ENCODE data around the gene TARM1.

Gene TARM1

DNA sequence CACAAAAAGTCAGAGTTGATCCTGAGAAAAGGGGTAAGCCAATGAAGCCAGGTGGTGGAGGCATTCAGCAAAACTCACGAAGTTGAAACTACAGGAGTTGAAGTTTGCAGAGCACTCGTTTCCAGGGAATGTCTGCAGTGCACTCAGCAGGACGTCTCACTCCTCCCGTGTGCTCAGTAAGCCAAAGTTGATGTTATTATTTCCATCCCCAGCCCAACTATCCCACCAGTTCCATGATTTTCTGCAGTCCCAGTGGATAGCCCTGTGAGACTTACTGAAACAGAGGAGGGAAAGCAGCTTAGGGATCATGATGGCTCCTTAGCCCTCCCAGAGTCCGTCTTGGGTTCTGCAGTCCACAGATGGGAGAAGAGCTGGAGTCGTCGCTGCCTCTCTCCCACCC lies at the start of gene TARM1:
Gene TARM1, minus strand, starts transcription at position 334 of the 400 bp plus-strand sequence. Its CDS starts 25 bp downstream, at position 309.
- DNase-seq (ENCODE audit: low read depth in 2 of 2, low spot score in 1 of 2) = no peak

DNA sequence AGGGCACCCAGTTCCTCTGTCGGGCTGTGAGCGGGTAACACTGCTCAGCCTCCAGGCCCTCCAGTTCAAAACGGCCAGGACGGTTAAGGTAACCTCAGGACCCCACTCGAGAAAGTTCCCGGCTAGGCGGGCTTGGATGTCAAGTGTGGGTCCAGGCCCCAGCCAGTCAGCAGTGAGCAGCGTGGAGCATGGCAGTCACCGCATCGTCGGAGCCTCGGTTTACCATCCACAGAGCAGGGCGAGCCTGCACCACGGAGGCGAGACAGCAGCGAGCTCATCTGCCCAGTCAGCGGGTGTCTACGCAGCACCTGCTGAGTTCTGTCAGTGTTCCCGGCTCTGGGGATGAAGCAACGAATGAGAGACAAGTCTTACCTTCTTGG lies 48.4 kb upstream of the TARM1 start:
- no peak for DNase-seq (ENCODE audit: low read depth in 2 of 2, low spot score in 1 of 2)

GRCh38 chr19:54128796-54129616 lies 47.8 kb upstream of the TARM1 start:
- DNase-seq (ENCODE audit: low read depth in 2 of 2, low spot score in 1 of 2) = no peak

DNA sequence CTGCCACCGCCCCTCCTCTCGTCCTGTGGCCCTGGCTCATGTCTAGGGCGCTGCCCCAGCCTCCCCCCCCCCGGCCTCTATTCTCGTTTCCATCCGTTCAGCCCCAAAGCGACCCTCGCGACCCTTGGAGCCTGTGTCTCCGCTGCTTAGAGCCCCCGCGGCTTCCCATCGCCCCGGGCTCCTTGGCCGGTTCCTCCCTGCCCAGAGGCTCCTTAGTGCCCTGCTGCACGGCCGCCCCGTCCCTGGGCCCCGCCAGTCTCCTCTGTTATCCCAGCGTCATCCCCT lies 47.2 kb upstream of the TARM1 start:
- no peak for DNase-seq (ENCODE audit: low read depth in 2 of 2, low spot score in 1 of 2)

GRCh38 chr19:54127688-54128440 lies 46.7 kb upstream of the TARM1 start:
- no peak for DNase-seq (ENCODE audit: low read depth in 2 of 2, low spot score in 1 of 2)

GRCh38 chr19:54125713-54126112 lies 44.5 kb upstream of the TARM1 start:
- no peak for DNase-seq (ENCODE audit: low read depth in 2 of 2, low spot score in 1 of 2)

- no peak for DNase-seq (ENCODE audit: low read depth in 2 of 2, low spot score in 1 of 2)
Observed at GRCh38 chr19:54124393-54124792, 43.2 kb upstream of the TARM1 start.

DNA sequence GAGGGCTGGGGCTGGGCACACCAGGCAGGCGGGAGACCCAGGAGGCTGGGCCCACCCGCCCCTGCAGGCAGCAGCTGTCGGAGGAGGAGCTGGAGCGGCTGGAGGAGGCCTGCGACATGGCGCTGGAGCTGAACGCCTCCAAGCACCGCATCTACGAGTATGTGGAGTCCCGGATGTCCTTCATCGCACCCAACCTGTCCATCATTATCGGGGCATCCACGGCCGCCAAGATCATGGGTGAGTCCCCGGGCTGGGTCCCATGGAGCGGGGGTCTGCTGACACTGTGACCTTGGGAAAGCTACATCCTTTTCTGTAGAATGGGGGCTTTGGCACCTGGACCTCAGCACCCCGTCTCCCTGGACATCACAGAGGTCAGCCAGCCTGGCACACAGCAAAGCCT lies 42.5 kb upstream of the TARM1 start:
- no peak for DNase-seq (ENCODE audit: low read depth in 2 of 2, low spot score in 1 of 2)

DNA sequence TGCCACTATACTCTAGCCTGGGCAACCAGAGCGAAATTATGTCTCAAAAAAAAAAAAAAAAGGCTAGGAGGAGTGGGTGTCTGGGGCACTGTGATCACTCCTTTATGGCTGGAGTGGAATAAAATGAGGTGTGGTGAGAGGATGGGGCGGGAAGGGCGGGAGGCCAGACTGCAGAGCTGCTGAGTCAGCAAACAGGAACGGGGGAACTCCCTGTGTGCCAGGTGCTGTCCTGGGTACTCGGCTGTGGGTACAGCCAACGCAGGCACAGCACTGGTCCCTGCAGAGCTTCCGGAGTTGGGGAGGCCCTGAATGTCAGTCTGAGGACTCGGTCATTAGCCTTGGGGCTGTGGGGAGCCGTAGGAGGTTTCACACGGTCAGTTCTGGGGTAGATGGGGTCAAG lies 40.1 kb upstream of the TARM1 start:
- no peak for DNase-seq (ENCODE audit: low read depth in 2 of 2, low spot score in 1 of 2)

DNA sequence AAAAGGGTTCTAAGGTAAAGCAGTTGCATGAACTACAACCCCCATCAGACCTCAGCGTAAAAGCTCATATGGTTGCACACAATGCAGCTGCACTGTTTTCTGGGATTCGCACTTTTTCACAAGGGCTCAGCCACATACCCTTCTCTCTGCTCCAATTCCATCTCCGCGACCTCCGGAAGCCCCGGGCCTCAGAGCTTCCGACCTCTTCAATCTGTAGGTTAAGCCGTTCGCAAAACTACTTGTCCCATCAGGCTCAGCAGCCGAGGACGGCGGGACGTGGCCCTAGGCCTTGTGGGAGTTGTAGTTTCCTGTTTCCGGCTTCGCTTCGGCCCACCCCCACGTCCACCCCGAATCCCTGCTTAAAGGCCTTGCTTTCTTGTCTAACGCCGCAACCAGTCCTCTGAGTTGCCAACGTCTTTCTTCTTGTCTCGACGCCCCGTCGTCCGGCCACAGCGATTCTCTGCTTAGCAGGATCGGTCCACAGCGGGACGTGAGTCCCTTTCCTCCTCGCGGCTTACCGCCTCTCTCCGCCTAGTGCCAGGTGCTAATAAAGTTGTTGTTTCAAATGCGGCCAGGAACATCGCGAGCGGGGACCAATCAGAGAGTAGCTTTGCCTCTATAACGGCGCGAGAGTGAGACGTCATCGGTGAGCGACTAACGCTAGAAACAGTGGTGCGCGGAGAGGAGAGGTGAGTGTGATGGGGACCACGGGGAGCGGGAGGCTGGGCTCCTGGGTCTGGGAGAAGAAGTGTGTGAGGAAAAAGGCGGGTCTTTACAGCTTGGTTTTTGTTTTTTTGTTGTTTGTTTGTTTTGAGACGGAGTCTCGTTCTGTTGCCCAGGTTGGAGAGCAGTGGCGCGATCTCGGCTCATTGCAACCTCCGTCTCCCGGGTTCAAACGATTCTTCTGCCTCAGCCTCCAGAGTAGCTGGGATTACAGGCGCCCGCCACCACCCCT lies 34.2 kb upstream of the TARM1 start, which contains the start of the genes PRPF31 and TFPT:
Gene PRPF31, plus strand, starts transcription at position 646 of the 955 bp plus-strand sequence. CDS start 2,525 bp downstream, outside the sequence.
Gene TFPT, minus strand, starts transcription at position 549 of the 955 bp plus-strand sequence. Its CDS starts 388 bp downstream, at position 161.
- DNase-seq (ENCODE audit: low read depth in 2 of 2, low spot score in 1 of 2) = peak; percentile 91 to 97

- DNase-seq (ENCODE audit: low read depth in 2 of 2, low spot score in 1 of 2) = no peak
Observed at GRCh38 chr19:54114340-54115108, 33.4 kb upstream of the TARM1 start.

GRCh38 chr19:54109651-54110050 lies 28.5 kb upstream of the TARM1 start:
- DNase-seq (ENCODE audit: low read depth in 2 of 2, low spot score in 1 of 2) = no peak

DNA sequence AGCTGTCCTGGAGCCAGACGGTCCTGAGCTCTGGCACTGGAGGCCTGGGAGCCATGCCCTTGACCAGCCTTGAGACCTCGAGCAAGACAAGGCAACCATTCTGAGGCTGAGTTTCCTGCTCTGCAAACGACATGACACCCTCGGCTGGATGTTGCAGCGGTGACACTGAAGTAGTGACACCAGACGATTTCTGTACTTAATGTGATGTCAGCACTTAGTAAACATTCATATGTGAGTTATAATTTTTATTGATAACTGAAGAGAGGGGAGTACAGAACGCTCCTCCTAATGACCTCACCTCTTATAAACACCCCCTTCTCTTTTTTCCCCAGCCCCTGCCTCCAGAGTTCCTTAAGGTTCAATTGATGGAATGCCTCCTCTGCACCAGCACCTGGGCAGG lies 27.3 kb upstream of the TARM1 start:
- no peak for DNase-seq (ENCODE audit: low read depth in 2 of 2, low spot score in 1 of 2)

- DNase-seq (ENCODE audit: low read depth in 2 of 2, low spot score in 1 of 2) = no peak
Observed at GRCh38 chr19:54107876-54108490, 26.8 kb upstream of the TARM1 start.

DNA sequence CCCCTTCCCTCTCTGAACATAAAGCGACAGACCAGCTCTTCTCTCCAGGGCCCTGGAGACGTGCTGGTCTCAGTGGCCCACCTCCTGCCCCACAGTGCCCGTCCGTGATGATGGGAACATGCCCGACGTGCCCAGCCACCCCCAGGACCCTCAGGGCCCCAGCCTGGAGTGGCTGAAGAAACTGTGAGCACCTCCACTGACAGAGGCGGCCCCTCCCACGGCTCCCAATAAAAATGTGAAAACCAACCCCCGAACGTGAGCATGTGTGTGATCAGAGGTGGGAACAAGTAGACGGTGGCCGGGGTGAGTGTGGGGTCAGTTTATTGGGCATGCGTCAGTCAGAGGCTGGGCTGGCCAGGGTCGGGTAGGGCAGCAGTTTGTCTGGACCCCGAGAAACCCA lies 25.6 kb upstream of the TARM1 start:
- DNase-seq (ENCODE audit: low read depth in 2 of 2, low spot score in 1 of 2) = no peak

GRCh38 chr19:54105796-54106195 lies 24.6 kb upstream of the TARM1 start:
- no peak for DNase-seq (ENCODE audit: low read depth in 2 of 2, low spot score in 1 of 2)

GRCh38 chr19:54104998-54105715 lies 24.0 kb upstream of the TARM1 start:
- DNase-seq (ENCODE audit: low read depth in 2 of 2, low spot score in 1 of 2) = no peak

DNA sequence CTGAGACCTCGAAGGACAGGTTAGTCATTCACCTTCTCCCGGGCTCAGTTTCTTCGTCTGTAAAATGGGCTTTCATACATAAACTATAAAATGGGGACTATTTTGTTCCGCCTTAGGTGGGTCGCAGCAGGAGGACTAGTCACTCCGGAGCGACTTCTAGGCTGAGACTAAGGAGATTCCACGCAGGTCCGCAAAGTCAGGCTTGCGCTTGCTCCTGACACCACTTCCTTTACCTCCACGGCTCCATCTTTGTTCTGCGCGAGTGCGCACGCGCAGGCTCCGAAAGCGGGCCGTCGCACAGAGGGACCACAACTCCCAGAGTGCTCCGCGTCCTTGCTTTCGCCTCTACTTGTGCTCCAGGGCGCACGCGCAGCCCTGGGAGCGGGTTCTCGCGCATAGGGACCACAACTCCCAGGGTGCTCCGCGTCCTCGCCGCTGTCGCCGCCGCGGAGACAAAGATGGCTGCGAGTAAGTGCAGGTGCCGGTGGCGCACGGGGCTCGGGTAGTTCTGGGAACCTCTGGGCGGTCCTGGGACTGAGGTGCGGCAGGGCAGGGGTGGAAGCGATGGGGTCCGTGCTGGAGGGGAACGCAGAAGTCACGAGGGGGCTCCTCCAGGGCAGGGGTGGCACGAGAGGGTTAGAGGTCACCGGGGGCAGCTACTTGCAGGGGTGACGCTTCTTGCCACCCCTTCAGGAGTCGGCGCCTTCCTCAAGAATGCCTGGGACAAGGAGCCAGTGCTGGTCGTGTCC lies 21.4 kb upstream of the TARM1 start, which contains the start of gene NDUFA3:
Gene NDUFA3, plus strand, starts transcription at position 435 of the 749 bp plus-strand sequence. Its CDS starts 24 bp downstream, at position 459.
- DNase-seq (ENCODE audit: low read depth in 2 of 2, low spot score in 1 of 2) = peak; percentile 86 to 94

GRCh38 chr19:54100561-54100960 lies 19.4 kb upstream of the TARM1 start, which contains the start of gene OSCAR:
OSCAR (minus strand) TSS chr19:54100803; CDS start chr19:54100792, 11 bp downstream.
- DNase-seq (ENCODE audit: low read depth in 2 of 2, low spot score in 1 of 2) = no peak

Data from stimulated activated CD8-positive, alpha-beta memory T cell treated with anti-CD3 and anti-CD28 coated beads, Interleukin-4, amount 100 ng/mL, for 1 hour (primary cell).